ENCODE data around the gene NOP9.
A peak's percentile ranks its signal among the peaks of the same experiment; 100 is the strongest.
"Not testable (repeated sequence)": the region's sequence is repeated elsewhere in the genome, so short reads cannot be mapped to it uniquely, and the experiment has no call there.

Gene NOP9

GRCh38 chr14:24310646-24311604 is 11.3 kb downstream of the NOP9 start, which contains the start of gene LTB4R:
Gene LTB4R, plus strand, starts transcription at chr14:24311502. Its CDS starts 4,150 bp downstream, at chr14:24315652.
- DNase-seq = peak; percentile 5

- no peak for DNase-seq
Observed at GRCh38 chr14:24311837-24312615, 12.4 kb downstream of the NOP9 start.

DNA sequence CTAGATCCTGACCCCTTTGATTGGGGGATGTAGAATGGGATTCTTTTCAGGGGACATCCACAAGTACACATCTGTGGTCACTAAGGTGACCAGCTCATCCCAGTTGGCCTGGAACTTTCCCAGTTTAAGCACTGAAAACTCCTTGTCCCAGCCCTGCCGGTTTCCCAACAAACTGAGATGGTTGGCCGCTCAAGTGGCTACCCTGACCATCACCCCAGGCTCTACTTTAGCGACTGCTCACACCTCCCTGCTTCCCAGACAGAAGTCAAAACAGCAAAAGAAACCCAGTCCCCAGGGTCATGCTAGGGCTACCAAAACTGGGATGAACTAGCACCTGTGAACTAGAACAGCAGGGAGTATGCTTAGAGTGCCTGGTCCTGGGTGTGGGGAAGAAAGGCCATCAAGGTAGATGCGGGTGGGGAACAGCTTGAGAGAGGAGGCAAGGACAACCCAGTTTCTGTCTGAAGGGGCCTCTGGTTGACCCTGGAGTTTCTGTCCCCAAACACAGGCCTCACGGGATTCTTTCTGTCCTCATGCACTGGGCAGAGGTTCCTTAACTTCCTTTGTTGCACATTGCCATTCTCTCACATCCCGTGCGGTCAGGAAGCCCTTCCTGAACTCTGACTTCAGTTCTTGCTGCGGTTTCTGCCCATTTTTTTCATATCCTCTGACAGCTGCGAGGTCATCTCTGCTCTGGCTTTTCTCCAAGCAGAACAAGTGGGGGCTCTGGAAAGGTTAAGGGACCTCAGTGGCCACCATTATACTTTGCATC is 13.3 kb downstream of the NOP9 start:
- no peak for DNase-seq

DNA sequence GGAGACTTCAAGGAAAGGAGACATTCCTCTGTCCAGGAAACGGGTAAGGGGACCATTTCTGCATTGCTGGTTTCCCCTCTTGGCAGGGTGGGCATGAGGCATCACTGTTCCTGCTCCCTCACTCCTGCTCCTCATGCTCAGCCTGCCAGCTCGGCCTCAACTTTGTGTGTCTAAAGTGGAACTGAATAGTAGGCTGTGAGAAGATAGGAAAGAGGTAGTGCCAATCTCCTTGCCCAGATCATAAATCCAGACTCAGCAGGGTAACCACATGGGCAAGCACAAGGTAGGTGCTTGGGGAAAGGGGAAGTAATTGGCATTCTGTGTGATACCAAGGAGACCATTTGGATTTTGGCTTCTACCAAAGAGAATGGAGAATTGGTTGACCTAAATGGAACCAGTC is 14.3 kb downstream of the NOP9 start:
- DNase-seq = no peak

DNA sequence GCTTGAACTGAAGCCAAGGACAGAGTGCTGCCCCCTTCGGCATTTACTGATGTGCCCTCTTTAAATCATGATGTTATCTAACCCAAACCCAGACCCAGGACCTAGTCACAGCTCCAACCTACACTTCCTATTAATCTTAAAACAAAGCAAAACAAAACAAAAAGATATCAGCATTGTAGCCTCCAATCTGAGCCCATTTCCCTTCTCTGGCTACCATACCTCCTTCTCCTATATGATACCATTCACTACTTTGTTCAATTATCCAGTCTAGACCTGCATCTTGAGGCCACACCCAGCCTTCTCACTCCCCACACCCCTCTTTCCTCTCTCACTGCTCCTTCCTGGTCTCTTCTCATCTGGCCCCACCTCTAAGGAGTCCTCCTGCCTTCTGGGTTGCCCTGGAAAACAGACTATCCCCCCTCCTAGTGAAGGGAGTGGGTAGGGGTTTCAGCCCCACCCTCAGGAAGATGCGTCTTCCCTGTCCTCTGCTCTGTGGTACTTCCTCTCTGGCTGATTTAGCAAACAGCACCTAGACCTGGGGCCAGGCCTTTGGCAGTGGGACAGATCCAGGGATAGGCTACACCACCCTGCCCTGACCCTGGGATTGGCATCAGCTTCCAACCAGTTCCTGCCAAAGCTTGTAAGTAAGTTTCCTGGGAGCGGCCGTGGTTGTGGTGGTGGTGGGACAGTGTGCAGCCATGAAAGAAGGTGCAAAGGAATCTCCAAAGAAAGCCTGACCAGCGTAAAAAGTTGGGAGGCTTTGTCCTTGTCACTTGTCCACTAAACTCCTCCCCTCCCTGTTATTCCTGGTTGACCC is 14.9 kb downstream of the NOP9 start:
- DNase-seq = no peak

- no peak for DNase-seq
Observed at GRCh38 chr14:24315243-24315806, 15.7 kb downstream of the NOP9 start.

DNA sequence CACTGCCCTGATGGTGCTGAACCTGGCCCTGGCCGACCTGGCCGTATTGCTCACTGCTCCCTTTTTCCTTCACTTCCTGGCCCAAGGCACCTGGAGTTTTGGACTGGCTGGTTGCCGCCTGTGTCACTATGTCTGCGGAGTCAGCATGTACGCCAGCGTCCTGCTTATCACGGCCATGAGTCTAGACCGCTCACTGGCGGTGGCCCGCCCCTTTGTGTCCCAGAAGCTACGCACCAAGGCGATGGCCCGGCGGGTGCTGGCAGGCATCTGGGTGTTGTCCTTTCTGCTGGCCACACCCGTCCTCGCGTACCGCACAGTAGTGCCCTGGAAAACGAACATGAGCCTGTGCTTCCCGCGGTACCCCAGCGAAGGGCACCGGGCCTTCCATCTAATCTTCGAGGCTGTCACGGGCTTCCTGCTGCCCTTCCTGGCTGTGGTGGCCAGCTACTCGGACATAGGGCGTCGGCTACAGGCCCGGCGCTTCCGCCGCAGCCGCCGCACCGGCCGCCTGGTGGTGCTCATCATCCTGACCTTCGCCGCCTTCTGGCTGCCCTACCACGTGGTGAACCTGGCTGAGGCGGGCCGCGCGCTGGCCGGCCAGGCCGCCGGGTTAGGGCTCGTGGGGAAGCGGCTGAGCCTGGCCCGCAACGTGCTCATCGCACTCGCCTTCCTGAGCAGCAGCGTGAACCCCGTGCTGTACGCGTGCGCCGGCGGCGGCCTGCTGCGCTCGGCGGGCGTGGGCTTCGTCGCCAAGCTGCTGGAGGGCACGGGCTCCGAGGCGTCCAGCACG is 16.4 kb downstream of the NOP9 start:
- DNase-seq = no peak

GRCh38 chr14:24316597-24316950 is 16.9 kb downstream of the NOP9 start:
- no peak for DNase-seq

- DNase-seq = no peak
Observed at GRCh38 chr14:24317141-24317928, 17.7 kb downstream of the NOP9 start.

- DNase-seq = no peak
Observed at GRCh38 chr14:24321212-24321975, 21.7 kb downstream of the NOP9 start.

DNA sequence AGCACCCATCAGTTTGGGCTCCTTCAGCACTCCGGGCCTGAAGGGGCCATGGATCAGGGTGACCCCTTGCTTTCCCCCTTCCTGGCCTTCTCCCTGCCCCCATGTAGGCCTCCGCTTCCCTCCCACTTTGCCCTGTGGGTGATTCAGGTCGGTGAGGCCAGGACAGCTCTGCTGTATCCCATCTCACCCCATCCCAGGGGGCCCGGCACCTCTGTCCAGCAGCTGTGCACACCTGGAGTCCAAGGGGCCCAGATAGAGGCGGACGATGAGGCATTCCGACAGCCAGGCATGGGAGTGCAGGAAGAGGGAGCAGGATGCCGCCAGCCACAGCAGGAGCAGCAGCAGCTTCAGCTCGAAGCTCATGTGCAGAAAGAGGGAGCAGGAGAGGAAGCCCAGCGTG is 23.0 kb downstream of the NOP9 start:
- DNase-seq = no peak

GRCh38 chr14:24323341-24323740 is 23.7 kb downstream of the NOP9 start:
- no peak for DNase-seq

DNA sequence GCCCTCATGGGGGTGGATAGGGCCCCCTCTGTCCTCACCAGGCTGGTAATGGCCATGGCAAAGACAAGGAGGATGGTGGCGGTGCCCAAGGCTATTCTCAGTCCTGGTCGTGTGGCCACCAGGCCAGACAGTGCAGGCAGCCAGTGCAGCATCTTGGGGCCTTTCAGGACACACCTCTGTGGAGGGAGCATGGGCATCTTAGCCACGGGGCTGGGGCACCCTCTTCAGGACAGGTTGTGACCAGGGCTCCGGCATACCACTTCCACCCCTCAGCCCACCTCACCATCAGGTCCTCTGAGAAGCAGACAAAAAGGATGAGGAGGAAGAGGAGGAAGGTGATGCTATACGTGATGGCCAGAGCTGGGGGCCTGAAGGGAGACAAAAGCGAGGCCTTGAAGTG is 24.4 kb downstream of the NOP9 start:
- no peak for DNase-seq

DNA sequence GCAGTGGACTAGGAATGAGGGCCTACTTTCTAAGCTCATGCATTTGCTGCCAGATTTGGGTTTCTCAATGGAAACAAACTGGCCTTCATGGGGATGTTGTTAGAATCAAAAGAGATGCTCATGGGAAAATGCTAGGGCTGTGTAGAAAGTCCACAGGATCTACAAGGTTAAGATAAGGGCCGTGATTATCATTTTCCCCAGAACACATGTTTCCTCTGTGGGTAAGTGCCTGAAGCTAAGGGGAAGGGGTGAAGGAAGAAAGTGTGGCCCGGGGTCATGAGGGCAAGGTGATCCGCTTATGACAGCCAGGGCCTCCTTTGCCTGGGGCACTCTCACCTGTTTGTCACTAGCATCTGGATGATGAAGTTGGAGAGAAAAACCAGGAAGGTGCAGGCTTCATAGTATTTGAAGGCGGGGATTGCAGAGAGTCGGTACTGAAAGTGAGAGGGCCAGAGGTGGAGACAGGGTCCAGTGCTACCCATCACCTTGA is 25.4 kb downstream of the NOP9 start:
- DNase-seq = no peak

DNA sequence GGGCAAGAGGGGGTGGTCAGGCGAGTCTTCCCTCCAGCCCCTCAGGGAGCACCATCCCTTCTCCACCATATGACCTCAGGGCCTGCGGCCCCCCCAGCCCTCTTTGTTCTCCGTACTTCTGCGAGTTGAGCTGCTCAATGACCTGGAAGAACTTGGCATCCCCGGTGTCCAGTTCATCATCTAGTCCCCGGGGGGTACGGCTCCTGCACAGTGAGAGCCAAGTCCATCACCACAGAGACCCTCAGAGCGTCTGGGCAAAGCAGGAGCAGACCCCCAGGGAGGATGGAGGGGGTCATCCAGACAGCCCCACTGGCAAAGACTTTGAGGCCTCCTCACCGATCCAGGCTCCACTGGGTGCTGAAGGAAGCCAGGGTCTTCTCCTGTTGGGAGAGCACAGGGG is 26.3 kb downstream of the NOP9 start:
- DNase-seq = no peak

DNA sequence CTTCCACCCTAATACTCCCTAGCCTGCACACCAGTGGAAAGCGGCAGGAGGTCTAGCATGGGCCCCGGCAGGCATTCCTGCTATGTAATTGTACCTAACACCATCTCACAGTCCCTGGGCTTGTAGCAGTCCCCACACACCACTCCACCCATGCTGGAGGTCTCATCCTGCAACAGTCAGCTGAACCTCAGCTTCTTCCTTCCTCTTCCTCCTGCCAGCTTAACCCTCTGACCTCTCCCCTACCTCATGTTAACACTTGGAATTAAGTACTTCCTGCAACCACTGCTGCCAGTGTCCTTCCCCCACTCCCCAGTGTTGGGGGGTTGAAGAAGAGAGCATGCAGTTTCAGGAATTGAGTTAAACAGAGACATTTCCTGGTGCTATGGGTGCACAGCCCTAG is 27.7 kb downstream of the NOP9 start:
- DNase-seq = no peak

DNA sequence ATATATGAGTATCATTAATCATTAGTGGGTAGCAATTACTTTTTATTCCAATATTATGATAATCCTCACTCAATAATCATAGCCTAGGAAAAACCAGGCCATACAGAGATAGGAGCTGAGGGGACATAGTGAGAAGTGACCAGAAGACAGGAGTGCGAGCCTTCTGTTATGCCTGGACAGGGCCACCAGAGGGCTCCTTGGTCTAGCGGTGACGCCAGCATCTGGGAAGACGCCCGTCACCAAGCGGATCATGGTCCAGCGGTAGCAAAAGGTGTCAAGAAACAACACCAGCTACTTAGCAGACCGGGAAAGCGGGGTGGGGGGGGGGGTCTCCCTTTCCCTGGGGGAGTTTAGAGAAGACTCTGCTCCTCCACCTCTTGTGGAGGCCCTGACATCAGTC is 28.3 kb downstream of the NOP9 start:
- not testable (repeated sequence) for DNase-seq

GRCh38 chr14:24329073-24329663 is 29.5 kb downstream of the NOP9 start:
- DNase-seq = no peak

- no peak for DNase-seq
Observed at GRCh38 chr14:24329736-24330135, 30.1 kb downstream of the NOP9 start.

Measured in kidney glomerular epithelial cell (primary cell).